Subcutaneous adipose tissue (tissue), 4 donors: Measurements from ENCODE around the gene ZNF451. TPM values are rescaled to one million over a fixed set of nuclear protein-coding genes. Genes with fewer than 3 reads are reported as not detected.

ENCODE experiments used
- CTCF ChIP-seq: fragments of 450-650 bp; IDR thresholded peaks from one replicate; pipeline ENCODE4 v1.5.1; 2016; ENCODE audit warnings: low read depth, mild to moderate bottlenecking, control low read depth, antibody characterized with exemption, moderate library complexity
- total RNA-seq, 4 donors: library from RNA; depleted of rRNA; stranded (reverse); fragments of >200 nt; gene quantifications; one replicate each; pipeline ENCODE4 v1.1.0, GENCODE V29; 2016

The ZNF451 gene
- total RNA-seq, 4 donors from 2014 or later, result 64.3 to 83.5 (median 73.8) TPM

- no peak for TF ChIP-seq CTCF
Measured at GRCh38 chr6:57106990-57107389, 17.0 kb downstream of the ZNF451 start.

- no peak for TF ChIP-seq CTCF
Measured at GRCh38 chr6:57108691-57109090, 18.7 kb downstream of the ZNF451 start.

- TF ChIP-seq CTCF, result no peak
Measured at GRCh38 chr6:57109880-57110279, 19.9 kb downstream of the ZNF451 start.

- TF ChIP-seq CTCF, result no peak
Measured at GRCh38 chr6:57113105-57113504, 23.1 kb downstream of the ZNF451 start.

- no peak for TF ChIP-seq CTCF
Measured at GRCh38 chr6:57116776-57117175, 26.8 kb downstream of the ZNF451 start.

GRCh38 chr6:57117796-57118195, 27.8 kb downstream of the ZNF451 start:
- TF ChIP-seq CTCF, result no peak

- no peak for TF ChIP-seq CTCF
Measured at GRCh38 chr6:57123111-57123510, 33.1 kb downstream of the ZNF451 start.
